HG02571 (cell line): ENCODE measurements around the gene MYT1.

Experiments
- ATAC-seq: cut with Tn5 transposase; IDR thresholded peaks from one replicate; pipeline ENCODE4 v1.9.1; 2021; ENCODE audit warnings: mild to moderate bottlenecking, moderate library complexity; ENCODE audit not compliant: unreplicated experiment

MYT1 gene

DNA sequence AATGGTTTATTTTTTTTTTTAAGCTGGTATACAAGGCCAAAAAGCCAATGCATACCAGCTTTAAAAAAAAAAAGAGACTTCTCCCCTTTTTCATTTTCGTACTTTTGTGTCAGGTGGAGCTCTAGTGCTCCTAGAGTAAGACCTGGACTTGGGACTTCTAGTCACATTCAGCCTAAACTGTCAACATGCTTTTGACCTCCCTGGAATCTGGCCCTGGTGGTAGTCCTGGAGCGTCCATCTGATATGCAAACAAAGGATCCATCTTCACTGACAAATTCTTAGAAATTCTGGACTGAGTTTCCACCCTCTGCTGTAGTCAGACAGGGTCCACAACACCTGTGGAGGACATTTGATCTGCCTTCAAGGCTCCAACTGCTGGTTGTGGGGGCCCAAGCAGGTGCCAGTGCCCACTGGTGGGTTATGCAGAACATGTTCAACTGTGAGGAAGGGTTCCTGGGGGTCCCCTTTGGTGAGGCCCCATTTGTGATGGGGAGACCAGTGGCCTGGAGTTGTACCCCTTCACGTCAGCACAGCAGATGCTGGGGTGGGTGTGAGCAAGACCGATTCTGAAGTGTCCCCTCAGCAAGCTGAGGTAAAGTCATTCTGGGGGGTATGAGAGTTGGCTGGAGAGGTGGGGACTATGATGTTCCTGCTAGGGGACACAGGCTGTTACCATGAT lies 78.7 kb downstream of the MYT1 start:
- ATAC-seq = no peak

- ATAC-seq = no peak
Observed at GRCh38 chr20:64244281-64244805, 80.1 kb downstream of the MYT1 start.

DNA sequence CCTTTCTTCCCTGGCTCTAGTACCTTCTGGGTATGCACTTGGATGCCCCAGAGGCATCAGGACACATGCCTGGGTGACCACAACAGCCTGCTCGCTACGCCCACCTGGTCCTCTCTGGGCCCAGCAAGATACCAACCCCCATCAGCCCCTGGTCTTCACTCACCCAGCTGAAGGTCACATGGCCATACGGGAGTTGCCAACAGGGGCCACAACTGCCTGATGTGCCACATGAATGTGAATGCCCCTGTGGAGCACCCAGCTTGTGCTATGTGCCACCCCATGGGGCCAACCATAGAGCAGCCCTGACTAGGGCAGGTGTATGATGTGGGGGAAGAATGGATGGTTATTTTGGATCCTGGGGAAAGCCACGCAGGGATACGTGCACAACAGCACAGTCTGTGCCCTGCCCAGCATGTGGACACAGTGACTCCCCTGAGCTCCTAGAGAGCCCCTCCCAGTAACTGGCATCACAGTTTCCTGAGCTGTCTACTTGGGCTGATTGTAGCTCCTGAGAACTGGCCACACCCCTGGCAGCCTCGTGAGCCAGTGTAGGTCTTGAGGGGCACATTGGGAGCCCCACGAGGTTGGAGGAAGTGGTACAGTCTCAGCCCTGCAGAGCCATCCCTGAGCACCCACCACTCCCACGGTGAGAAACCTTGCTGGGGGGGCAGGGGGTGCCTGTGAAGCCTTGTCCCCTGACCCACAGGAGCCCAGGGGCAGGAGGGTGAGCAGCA lies 80.8 kb downstream of the MYT1 start:
- no peak for ATAC-seq

DNA sequence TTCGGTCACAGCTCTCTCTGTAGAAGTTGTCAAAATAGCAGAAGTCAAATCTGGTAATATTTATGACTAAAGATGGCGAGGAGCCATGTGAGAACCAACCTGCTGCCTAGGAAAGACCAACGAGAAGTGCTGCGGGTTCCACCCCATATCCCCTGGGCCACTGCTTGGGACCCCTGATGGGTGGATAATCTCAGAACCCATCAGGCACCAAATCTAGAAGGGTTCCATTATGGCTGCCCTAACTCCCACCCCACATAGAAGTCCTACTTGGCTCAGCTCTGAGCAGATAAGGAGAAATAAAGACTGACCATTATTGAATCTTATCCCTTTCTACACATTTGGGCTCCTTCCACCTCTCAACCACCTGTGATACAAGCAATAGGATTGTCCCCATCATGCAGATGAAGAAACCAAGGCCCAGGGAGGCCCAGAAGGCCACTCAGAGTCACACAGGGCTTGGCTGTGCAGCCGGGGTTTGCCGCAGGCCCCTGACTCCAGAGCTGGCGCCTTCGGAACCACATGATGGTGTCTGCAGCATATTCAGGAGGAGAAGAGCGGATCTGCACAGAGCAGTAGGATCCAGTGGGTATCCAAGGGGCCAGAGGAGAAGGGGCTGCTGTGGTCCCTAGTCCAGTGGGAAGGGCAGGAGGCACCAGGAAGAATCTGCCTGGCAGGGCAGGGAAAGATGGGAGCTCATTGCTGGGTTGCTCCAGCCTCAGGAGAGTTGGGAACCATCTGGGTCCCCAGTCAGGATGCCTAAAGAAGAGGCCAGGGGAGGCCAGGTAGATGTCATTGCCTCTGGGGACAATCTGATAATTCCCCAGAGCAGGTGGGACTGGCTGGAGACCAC lies 81.7 kb downstream of the MYT1 start:
- no peak for ATAC-seq

- ATAC-seq = no peak
Observed at GRCh38 chr20:64246616-64247306, 82.5 kb downstream of the MYT1 start.

- no peak for ATAC-seq
Observed at GRCh38 chr20:64247307-64247618, 83.0 kb downstream of the MYT1 start.

GRCh38 chr20:64247970-64248841 lies 84.0 kb downstream of the MYT1 start:
- no peak for ATAC-seq

DNA sequence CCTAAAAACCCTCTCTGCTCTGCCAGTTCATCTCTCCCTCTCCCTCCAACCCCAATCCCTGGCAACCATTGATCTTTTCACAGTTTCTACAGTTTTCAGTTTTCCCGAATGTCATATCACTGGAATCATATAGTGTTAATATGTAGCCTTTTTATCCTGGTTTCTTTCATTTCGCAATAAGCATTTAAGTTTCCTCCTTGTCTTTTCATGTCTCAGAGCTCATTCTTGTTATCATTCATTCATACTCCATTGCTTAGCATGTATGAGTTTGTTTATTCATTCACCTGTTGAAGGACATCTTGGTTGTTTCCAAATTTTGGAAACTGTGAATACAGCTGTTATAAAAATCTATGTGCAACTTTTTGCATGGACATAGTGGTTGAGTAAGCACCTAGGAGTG lies 85.8 kb downstream of the MYT1 start:
- ATAC-seq = no peak

- ATAC-seq = no peak
Observed at GRCh38 chr20:64253000-64253383, 88.7 kb downstream of the MYT1 start.

DNA sequence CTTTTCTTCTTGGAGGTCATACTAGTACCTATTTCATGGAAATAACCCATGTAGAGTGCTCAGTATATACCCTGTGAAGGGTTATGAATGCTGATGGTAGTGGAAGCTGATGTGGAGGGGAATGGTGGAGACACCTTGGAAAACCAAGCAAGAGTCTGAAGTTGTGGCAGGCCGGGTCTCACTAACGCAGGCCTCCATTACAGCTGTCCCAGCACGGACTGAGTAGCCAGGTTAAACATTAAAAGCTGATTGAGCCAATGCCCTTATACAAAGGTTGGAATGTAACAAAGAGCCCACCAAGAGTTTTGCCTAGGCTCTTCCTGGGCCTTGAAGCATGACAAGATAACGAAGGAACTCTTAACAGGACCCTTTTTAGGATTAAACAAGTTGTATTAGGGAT lies 89.2 kb downstream of the MYT1 start:
- no peak for ATAC-seq

- ATAC-seq = no peak
Observed at GRCh38 chr20:64254156-64254555, 89.9 kb downstream of the MYT1 start.

- ATAC-seq = no peak
Observed at GRCh38 chr20:64254571-64255360, 90.5 kb downstream of the MYT1 start.

GRCh38 chr20:64255361-64256281 lies 91.4 kb downstream of the MYT1 start, which contains the start of gene PCMTD2:
PCMTD2 (plus strand) TSS chr20:64255748; CDS start chr20:64259966, 4,218 bp downstream.
- ATAC-seq = peak; percentile 74

GRCh38 chr20:64256282-64256935 lies 92.2 kb downstream of the MYT1 start:
- ATAC-seq = no peak

DNA sequence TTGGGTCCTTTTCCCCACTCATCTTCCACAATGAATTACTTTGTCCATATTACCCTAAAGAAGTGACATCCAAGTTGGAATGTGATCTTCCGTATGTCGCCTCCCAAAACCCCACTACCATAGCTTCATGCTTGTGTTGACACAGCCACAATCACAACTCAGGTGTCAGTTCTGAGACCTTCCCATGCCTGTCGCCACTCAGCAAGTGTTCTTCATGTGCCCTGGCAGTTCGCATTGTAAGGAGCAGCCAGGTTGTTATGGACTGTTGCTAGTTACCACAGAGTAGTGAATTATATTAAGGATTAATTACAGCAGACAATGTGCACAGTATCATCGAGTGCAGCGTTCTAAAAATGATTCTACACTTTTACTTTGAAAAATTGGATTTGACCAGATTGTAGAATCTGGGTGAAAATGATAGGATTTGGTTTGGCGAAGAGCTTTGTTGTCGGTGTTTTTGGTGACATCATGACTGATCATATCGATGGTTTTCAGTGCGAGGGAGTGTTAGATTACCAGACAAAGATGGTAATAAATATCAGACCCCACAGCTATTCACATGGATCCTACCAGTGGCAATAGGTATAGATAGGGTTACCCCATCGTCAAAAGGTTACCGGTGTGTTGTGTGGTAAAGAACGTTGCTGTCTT lies 93.0 kb downstream of the MYT1 start:
- no peak for ATAC-seq

DNA sequence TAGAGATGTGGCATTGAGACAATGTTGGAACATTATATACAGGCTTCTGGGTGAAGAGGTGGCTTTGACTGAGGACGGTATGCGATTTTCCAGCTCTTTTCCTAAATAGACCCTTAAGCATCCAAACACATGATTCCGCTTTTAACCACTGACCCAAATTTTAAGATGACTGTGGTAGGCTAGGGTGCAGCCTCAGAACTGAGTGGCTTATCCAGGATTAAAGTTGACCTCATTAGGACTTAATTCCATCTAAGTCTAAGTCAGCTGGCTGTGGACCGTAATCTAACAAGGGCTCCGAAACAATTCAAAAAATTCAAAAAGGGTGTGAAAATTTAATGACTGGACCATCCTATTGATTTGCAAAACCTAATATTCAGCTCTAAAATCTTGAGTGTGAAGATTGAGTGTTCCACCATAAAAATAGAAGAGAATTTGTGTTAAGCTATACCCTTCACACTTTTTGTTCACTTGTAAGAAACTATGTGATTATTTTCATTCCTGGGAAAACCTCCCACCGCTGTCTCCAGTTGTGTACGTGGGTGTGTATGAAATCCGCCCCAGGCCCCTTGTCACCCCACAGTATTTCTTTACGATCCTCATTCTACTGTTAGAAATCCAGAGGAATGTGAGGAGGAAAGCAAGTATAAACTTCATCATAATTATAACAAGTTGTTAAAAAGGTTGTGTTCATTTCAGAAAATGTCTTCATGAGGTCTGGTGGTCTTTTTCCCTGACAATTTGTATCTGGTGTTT lies 94.0 kb downstream of the MYT1 start:
- no peak for ATAC-seq
